Left lung (tissue), 10 donors: ENCODE measurements around the gene NUDT6. TPM values are rescaled to one million over a fixed set of nuclear protein-coding genes. Genes with fewer than 3 reads are reported as not detected.

ENCODE experiments used
- ATAC-seq: fragments of 200-7000 bp; cut with Tn5 transposase; one replicate; pipeline ENCODE4 v1.9.1; 2020; ENCODE audit warnings: moderate library complexity
- DNase-seq, 4 donors: peaks; one replicate each; pipeline ENCODE4 v3.0.0-alpha.2; 2013 to 2020
- H3K27ac ChIP-seq, 2 donors: fragments of 200-600 bp; sonication (generic) in 1 of 2; one replicate each; pipeline versions ENCODE4 v1.5.0 to v1.8.0; 2020 to 2021
- H3K27me3 ChIP-seq, 2 donors: fragments of 200-600 bp; sonication (generic) in 1 of 2; one replicate each; pipeline versions ENCODE4 v1.5.0 to v1.8.0; 2020 to 2021
- H3K36me3 ChIP-seq, 2 donors: fragments of 200-600 bp; sonication (generic) in 1 of 2; one replicate each; pipeline versions ENCODE4 v1.5.0 to v1.8.0; 2020 to 2021
- H3K4me1 ChIP-seq, 2 donors: fragments of 200-600 bp; one replicate each; pipeline ENCODE4 v1.8.0; 2021
- H3K4me3 ChIP-seq, 2 donors: fragments of 200-600 bp; sonication (generic) in 1 of 2; one replicate each; pipeline versions ENCODE4 v1.5.0 to v1.8.0; 2020 to 2021; ENCODE audit warnings: mild to moderate bottlenecking in 1 of 2
- H3K9me3 ChIP-seq, 2 donors: fragments of 200-600 bp; sonication (generic) in 1 of 2; one replicate each; pipeline versions ENCODE4 v1.5.0 to v1.8.0; 2020 to 2021
- CTCF ChIP-seq, 2 donors: fragments of 200-600 bp; sonication (generic) in 1 of 2; IDR thresholded peaks; one replicate each; pipeline versions ENCODE4 v1.5.0 to v1.8.0; 2021; ENCODE audit warnings: antibody characterized with exemption in 2 of 2
- intact Hi-C, 2 donors: fragments of 100-400 bp; cut with DNase I; formaldehyde crosslinking; loops; one replicate each; pipeline versions ENCODE4 v1.11.2 to v1.14.2; 2022
- polyA plus RNA-seq, 6 donors: library from polyadenylated mRNA; unstranded; fragments of 120-200 nt; gene quantifications; one replicate each; pipeline ENCODE4 v1.2.1, GENCODE V29; 2013; ENCODE audit not compliant: insufficient read length in 6 of 6
- total RNA-seq, 2 donors: library from RNA; stranded (reverse); fragmentation: NEBNext Ultra II Directional; extraction: Animal tissue kit (Norgen Biotek cat#: 25700); gene quantifications; one replicate each; pipeline ENCODE4 v1.2.1, GENCODE V29; 2021
- donor health status: DM: no; HTN: yes; CAD: no.
- donor health status: DM: no; HTN: no; CAD: no.

The NUDT6 gene
- total and polyA plus RNA-seq, 8 donors = 5.1 to 19.9 (median 14.7) TPM

GRCh38 chr4:122930862-122931261 is 8.5 kb upstream of the NUDT6 start:
- DNase-seq = peak in 1 of 4 donors; percentile 3
- TF ChIP-seq CTCF (IDR thresholded peaks at IDR 0.05) = peak in 1 of 2 donors; percentile 46
- H3K4me1 ChIP-seq = no peaks in the 10 kb centered on the region
- H3K36me3 ChIP-seq = peaks cover 0 to 39% of the 10 kb centered on the region in 2 donors
- no peaks in the 10 kb centered on the region for H3K9me3 ChIP-seq
- intact Hi-C loops = loop anchor here in 1 of 2 donors (5.0 kb wide), 1 partner anchor 174 kb away; no protein-coding TSS in a partner anchor
- H3K27me3 ChIP-seq = no peaks in the 10 kb centered on the region
- no peak overlapping the region for H3K27ac ChIP-seq
- peak; percentile 38 for ATAC-seq
- H3K4me3 ChIP-seq = no peak overlapping the region

- TF ChIP-seq CTCF (IDR thresholded peaks at IDR 0.05) = no peak
- peaks cover 0 to 27% of the 10 kb centered on the region in 2 donors for H3K36me3 ChIP-seq
- H3K27ac ChIP-seq = no peak overlapping the region
- H3K4me3 ChIP-seq = no peak overlapping the region
- no peaks in the 10 kb centered on the region for H3K9me3 ChIP-seq
- ATAC-seq (no peak), DNase-seq (no peak)
- intact Hi-C loops = loop anchor here in 1 of 2 donors (10.0 kb wide), 1 partner anchor 324 kb away; no protein-coding TSS in a partner anchor
- H3K4me1 ChIP-seq = peaks cover 0 to 6% of the 10 kb centered on the region in 2 donors
- H3K27me3 ChIP-seq = no peaks in the 10 kb centered on the region
Observed at GRCh38 chr4:122928930-122929329, 6.5 kb upstream of the NUDT6 start.

DNA sequence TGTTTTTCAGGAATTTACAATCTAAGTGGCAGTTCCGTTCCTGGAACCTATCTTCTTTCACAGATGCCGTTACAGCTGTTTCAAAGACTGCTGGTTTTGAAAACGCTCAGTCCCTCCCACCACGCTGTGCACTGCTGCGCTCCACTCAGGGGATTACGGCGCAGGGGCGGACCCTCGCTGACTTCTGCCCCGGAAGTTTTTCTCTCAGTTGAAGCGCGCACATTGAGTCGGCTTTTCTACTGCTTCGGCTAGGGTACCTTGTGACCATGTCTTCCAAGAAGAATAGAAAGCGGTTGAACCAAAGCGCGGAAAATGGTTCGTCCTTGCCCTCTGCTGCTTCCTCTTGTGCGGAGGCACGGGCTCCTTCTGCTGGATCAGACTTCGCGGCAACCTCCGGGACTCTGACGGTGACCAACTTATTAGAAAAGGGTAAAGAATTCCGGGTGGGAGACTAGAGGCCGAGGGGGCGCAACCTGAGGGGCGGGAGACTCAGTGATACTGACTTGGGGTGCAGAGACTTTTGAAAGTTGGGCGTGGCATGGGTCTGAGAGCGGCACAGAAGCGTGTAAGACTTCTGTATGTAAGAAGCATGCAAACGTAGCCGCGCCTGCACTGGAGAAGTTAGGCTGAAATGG is 597 bp upstream of the NUDT6 start:
- Histone ChIP-seq H3K36me3 (no peaks in the 10 kb centered on the region), H3K9me3 (no peaks in the 10 kb centered on the region), H3K27ac (peak overlapping the region; percentile 80 to 82), H3K4me3 (peak overlapping the region; percentile 71 to 92), H3K4me1 (peaks cover 0 to 21% of the 10 kb centered on the region in 2 donors), H3K27me3 (no peaks in the 10 kb centered on the region)
- TF ChIP-seq CTCF (IDR thresholded peaks at IDR 0.05) = no peak
- peak; percentile 85 to 91 (median 88) for DNase-seq
- intact Hi-C loops = loop anchor here in 1 of 2 donors (10.0 kb wide), 1 partner anchor 318 kb away; no protein-coding TSS in a partner anchor
- peak; percentile 98 for ATAC-seq

DNA sequence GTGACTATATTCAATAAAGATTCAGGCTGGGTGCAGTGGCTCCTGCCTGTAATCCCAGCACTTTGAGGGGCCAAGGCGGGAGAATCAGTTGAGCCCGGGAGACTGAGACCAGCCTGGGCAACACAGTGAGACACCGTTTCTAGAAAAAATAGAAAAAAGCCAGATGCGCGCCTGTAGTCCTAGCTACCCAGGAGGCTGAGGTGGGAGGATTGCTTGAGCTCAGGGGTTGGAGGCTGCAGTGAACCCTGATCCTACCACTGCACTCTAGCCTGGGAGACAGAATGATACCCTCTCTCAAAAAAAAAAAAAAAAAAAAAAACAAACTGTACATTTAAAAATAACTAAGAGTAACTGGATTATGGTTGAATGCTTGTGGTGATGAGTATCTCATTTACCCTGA is 1.1 kb downstream of the NUDT6 start:
- peaks cover 0 to 21% of the 10 kb centered on the region in 2 donors for H3K4me1 ChIP-seq
- H3K27ac ChIP-seq = peak overlapping the region in 1 of 2 donors; percentile 80
- TF ChIP-seq CTCF (IDR thresholded peaks at IDR 0.05) = no peak
- ATAC-seq (no peak), DNase-seq (no peak)
- intact Hi-C loops = loop anchor here in 1 of 2 donors (10.0 kb wide), 1 partner anchor 316 kb away; no protein-coding TSS in a partner anchor
- peak overlapping the region in 1 of 2 donors; percentile 92 for H3K4me3 ChIP-seq
- no peaks in the 10 kb centered on the region for H3K27me3 ChIP-seq
- no peaks in the 10 kb centered on the region for H3K36me3 ChIP-seq
- no peaks in the 10 kb centered on the region for H3K9me3 ChIP-seq

GRCh38 chr4:122920473-122920872 is 1.9 kb downstream of the NUDT6 start:
- DNase-seq (no peak), ATAC-seq (no peak)
- Histone ChIP-seq H3K4me3 (no peak overlapping the region), H3K4me1 (peaks cover 0 to 21% of the 10 kb centered on the region in 2 donors), H3K27ac (no peak overlapping the region), H3K36me3 (no peaks in the 10 kb centered on the region), H3K27me3 (no peaks in the 10 kb centered on the region), H3K9me3 (no peaks in the 10 kb centered on the region)
- no peak for TF ChIP-seq CTCF (IDR thresholded peaks at IDR 0.05)
- intact Hi-C loops = loop anchor here in 1 of 2 donors (10.0 kb wide), 1 partner anchor 316 kb away; no protein-coding TSS in a partner anchor
